ENCODE data around the gene TCF25. TPM values are rescaled to one million over a fixed set of nuclear protein-coding genes. Genes with fewer than 3 reads are reported as not detected.
A peak's percentile ranks its signal among the peaks of the same experiment; 100 is the strongest.
"Not testable (repeated sequence)": the region's sequence is repeated elsewhere in the genome, so short reads cannot be mapped to it uniquely, and the experiment has no call there.

The TCF25 gene
- total RNA-seq, 1 experiment from 2014 or later, result 63.6 TPM

DNA sequence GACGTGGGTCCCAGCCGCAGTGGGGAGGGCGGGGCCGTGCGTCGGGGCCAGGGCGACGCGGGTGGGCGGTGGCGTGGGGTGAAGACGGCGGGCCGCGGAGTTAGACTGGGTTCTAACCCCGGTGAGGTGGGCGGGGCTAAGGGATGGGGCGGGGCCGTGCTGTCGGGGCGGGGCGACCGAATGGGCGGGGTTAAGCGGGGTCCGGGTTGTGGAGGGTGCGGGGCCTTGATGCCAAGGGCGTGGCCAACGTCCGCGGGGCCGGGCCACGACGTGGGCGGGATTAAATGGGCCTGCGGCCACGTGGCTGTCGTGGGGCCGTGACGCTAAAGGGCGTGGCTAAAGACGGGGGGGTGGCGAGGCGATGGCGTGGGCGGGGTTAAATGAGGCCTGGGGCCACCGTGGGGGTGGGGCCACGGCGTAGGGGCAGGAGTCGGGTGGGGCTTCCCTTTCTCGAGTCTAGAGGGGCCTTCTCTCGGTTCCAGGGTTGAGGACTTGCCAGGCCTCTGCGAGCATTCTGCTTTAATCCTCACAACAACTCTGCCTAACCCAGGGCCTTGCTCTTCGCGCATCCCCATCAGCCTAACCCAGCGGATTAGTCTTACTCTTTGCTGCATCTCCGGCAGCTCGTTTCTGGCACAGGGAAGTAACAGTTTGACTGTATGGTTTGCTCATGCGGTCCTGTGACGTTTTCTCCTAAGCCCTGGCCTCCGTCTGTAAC is 739 bp downstream of the TCF25 start:
- DNase-seq (ENCODE audit: low read depth), result peak; percentile 92

DNA sequence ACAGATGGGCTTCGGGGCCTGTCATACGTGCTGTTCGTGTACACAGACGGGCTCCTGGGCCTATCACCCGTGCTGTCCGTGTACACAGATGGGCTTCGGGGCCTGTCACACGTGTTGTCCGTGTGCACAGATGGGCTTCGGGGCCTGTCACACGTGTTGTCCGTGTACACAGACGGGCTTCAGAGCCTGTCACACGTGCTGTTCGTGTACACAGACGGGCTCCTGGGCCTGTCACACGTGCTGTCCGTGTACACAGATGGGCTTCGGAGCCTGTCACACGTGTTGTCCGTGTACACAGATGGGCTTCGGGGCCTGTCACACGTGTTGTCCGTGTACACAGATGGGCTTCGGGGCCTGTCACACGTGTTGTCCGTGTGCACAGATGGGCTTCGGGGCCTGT is 5.7 kb downstream of the TCF25 start:
- not testable (repeated sequence) for DNase-seq (ENCODE audit: low read depth)

GRCh38 chr16:89880477-89881367 is 7.3 kb downstream of the TCF25 start:
- no peak for DNase-seq (ENCODE audit: low read depth)

DNA sequence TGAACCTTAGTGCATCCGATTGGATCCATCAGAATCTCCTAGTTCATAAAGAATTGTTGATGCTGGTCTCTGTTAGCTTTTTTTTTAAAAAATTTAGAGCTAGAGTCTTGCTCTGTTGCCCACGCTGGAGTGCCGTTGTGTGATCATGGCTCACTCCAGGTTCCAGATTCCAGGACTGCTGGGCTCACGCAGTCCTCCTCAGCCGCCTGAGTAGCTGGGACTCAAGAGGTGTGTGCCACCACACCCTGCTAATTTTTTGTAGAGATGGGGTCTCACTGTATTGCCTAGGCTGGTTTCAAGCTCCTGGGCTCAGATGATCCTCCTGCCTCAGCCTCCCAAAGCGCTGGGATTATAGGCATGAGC is 8.0 kb downstream of the TCF25 start:
- DNase-seq (ENCODE audit: low read depth), result no peak

DNA sequence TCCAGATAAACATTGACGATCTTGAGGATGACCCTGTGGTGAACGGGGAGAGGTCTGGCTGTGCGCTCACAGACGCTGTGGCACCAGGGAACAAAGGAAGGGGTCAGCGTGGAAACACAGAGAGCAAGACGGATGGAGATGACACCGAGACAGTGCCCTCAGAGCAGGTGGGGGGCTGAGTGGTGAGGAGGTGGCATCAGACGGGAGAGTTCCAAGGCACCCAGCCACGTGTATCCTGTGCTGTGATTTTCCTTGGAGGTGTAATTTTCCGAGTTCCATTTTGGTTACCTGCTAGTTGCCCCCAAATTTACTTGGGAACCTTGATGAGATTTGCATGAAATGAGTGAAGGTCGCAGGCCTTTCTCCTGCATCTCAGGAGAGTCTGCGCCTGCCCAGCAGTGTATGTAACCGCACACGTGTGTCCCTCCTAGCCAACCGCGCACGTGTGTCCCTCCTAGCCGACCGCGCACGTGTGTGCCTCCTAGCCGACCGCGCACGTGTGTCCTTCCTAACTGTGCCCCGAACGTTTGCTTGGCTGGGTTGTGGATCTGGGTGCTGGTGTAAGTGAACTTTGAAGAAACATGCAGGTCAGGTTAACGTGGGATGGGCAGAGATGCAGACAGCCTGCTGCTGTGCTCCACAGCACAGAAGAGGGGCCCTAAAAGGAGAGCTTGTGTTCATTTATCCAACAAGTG is 10.1 kb downstream of the TCF25 start:
- no peak for DNase-seq (ENCODE audit: low read depth)

- no peak for DNase-seq (ENCODE audit: low read depth)
Observed at GRCh38 chr16:89884041-89884421, 10.6 kb downstream of the TCF25 start.

GRCh38 chr16:89887243-89887642 is 13.9 kb downstream of the TCF25 start:
- no peak for DNase-seq (ENCODE audit: low read depth)

- DNase-seq (ENCODE audit: low read depth), result no peak
Observed at GRCh38 chr16:89890200-89890599, 16.8 kb downstream of the TCF25 start.

GRCh38 chr16:89890886-89891657 is 17.7 kb downstream of the TCF25 start:
- no peak for DNase-seq (ENCODE audit: low read depth)

DNA sequence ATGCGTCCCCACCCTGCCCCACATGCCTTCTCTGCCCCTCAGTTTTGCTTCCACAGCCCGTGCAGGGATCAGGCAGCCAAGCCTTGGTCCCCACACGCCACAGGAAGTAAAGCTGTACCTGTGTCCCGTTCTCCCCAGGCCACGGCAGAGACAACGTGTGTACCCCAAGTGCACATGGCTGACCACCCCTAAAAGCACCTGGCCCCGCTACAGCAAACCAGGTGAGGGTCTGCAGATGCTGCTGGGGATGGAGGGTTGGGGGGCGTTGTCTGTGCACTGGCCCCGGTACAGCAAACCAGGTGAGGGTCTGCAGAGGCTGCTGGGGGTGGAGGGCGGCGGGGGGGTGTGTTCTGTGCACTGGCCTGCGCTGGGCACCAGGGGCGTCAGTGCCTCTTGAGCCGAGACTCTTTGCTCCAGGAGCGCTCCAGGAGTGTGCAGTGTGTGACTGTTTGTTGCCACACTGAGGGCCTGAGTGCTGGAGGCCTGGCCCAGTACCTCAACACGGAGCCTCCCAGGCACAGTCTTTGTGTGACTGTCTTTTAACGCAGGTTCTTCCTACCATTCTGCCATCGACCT is 18.8 kb downstream of the TCF25 start:
- no peak for DNase-seq (ENCODE audit: low read depth)

GRCh38 chr16:89892635-89893034 is 19.2 kb downstream of the TCF25 start:
- no peak for DNase-seq (ENCODE audit: low read depth)

GRCh38 chr16:89893642-89894548 is 20.5 kb downstream of the TCF25 start:
- no peak for DNase-seq (ENCODE audit: low read depth)

- DNase-seq (ENCODE audit: low read depth), result no peak
Observed at GRCh38 chr16:89895482-89896250, 22.3 kb downstream of the TCF25 start.

- no peak for DNase-seq (ENCODE audit: low read depth)
Observed at GRCh38 chr16:89897204-89897603, 23.8 kb downstream of the TCF25 start.

- DNase-seq (ENCODE audit: low read depth), result no peak
Observed at GRCh38 chr16:89898201-89898967, 25.0 kb downstream of the TCF25 start.

- DNase-seq (ENCODE audit: low read depth), result no peak
Observed at GRCh38 chr16:89899879-89900481, 26.6 kb downstream of the TCF25 start.

DNA sequence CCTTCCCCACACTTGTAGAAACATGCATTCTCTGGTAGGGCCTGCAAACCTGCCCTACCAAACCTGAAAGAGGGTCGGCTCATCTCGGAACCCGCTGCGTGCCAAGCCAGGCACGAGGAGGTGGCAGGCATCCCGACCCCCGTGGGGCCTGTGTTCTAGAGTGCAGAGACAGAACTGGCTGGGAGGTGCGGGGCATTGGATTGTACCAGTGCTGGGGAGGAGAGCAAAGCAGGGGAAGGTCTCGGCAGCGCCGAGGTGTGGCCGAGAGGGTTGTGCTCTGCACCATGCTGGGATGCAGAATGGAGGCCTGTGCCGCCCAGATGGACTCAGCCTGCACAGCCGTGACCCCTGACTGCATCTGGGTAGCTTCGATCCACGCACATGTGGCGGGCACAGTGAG is 27.5 kb downstream of the TCF25 start:
- no peak for DNase-seq (ENCODE audit: low read depth)

- DNase-seq (ENCODE audit: low read depth), result no peak
Observed at GRCh38 chr16:89902980-89903379, 29.6 kb downstream of the TCF25 start.
